ENCODE measurements around the gene VWA5A. TPM values are rescaled to one million over a fixed set of nuclear protein-coding genes. Genes with fewer than 3 reads are reported as not detected.

VWA5A gene
- total RNA-seq, 2 experiments from 2014 or later: 9.7 to 11.4 TPM

- Mint-ChIP-seq H3K36me3 (ENCODE audit: low read depth) (no peaks in the 10 kb centered on the region), H3K9me3 (no peaks in the 10 kb centered on the region), H3K27me3 (ENCODE audit: low read depth) (peaks cover 30% of the 10 kb centered on the region), H3K27ac (no peak overlapping the region), H3K4me1 (ENCODE audit: low read depth) (no peaks in the 10 kb centered on the region), H3K4me3 (no peak overlapping the region)
- intact Hi-C loops (cut with micrococcal nuclease): loop anchor here (10.0 kb wide), 1 partner anchor 334 kb away; the partner anchor contains the start of gene ZNF202
- CTCF ChIA-PET: no interaction called here
- DNase-seq: no peak
These were observed 36.7 kb upstream of the VWA5A start for GRCh38 chr11:124078591-124078990.

GRCh38 chr11:124079631-124080326 lies 35.5 kb upstream of the VWA5A start:
- intact Hi-C loops (cut with micrococcal nuclease): loop anchor here (10.0 kb wide), 1 partner anchor 335 kb away; the partner anchor contains the start of gene ZNF202
- no peak overlapping the region for H3K27ac Mint-ChIP-seq
- no peak overlapping the region for H3K4me3 Mint-ChIP-seq
- CTCF ChIA-PET: no interaction called here
- H3K27me3 Mint-ChIP-seq (ENCODE audit: low read depth): peaks cover 35% of the 10 kb centered on the region
- no peaks in the 10 kb centered on the region for H3K4me1 Mint-ChIP-seq (ENCODE audit: low read depth)
- no peaks in the 10 kb centered on the region for H3K36me3 Mint-ChIP-seq (ENCODE audit: low read depth)
- no peak for DNase-seq
- no peaks in the 10 kb centered on the region for H3K9me3 Mint-ChIP-seq

- intact Hi-C loops (cut with micrococcal nuclease): no loop called here
- Mint-ChIP-seq H3K4me1 (ENCODE audit: low read depth) (no peaks in the 10 kb centered on the region), H3K9me3 (no peaks in the 10 kb centered on the region), H3K27me3 (ENCODE audit: low read depth) (peaks cover 30% of the 10 kb centered on the region), H3K4me3 (no peak overlapping the region), H3K36me3 (ENCODE audit: low read depth) (no peaks in the 10 kb centered on the region), H3K27ac (no peak overlapping the region)
- CTCF ChIA-PET: no interaction called here
- no peak for DNase-seq
These were observed 34.8 kb upstream of the VWA5A start for GRCh38 chr11:124080327-124081001.

GRCh38 chr11:124081483-124081882 lies 33.8 kb upstream of the VWA5A start:
- DNase-seq: no peak
- H3K9me3 Mint-ChIP-seq: no peaks in the 10 kb centered on the region
- no peak overlapping the region for H3K4me3 Mint-ChIP-seq
- H3K27ac Mint-ChIP-seq: no peak overlapping the region
- H3K36me3 Mint-ChIP-seq (ENCODE audit: low read depth): no peaks in the 10 kb centered on the region
- intact Hi-C loops (cut with micrococcal nuclease): no loop called here
- H3K27me3 Mint-ChIP-seq (ENCODE audit: low read depth): peaks cover 24% of the 10 kb centered on the region
- H3K4me1 Mint-ChIP-seq (ENCODE audit: low read depth): no peaks in the 10 kb centered on the region
- CTCF ChIA-PET: no interaction called here

GRCh38 chr11:124082371-124082770 lies 32.9 kb upstream of the VWA5A start:
- CTCF ChIA-PET: interaction anchor here (0.8 kb wide), 1 partner anchor 11 kb away, joined by 4 read pairs; no protein-coding TSS in a partner anchor
- intact Hi-C loops (cut with micrococcal nuclease): no loop called here
- peaks cover 20% of the 10 kb centered on the region for H3K27me3 Mint-ChIP-seq (ENCODE audit: low read depth)
- no peak overlapping the region for H3K27ac Mint-ChIP-seq
- no peak for DNase-seq
- no peaks in the 10 kb centered on the region for H3K36me3 Mint-ChIP-seq (ENCODE audit: low read depth)
- H3K9me3 Mint-ChIP-seq: no peaks in the 10 kb centered on the region
- H3K4me1 Mint-ChIP-seq (ENCODE audit: low read depth): no peaks in the 10 kb centered on the region
- no peak overlapping the region for H3K4me3 Mint-ChIP-seq

- Mint-ChIP-seq H3K36me3 (ENCODE audit: low read depth) (no peaks in the 10 kb centered on the region), H3K4me3 (no peak overlapping the region), H3K27me3 (ENCODE audit: low read depth) (peaks cover 12% of the 10 kb centered on the region), H3K4me1 (ENCODE audit: low read depth) (no peaks in the 10 kb centered on the region), H3K27ac (no peak overlapping the region), H3K9me3 (no peaks in the 10 kb centered on the region)
- DNase-seq: no peak
- CTCF ChIA-PET: interaction anchor here (1.2 kb wide), 1 partner anchor 14 kb away, joined by 3 read pairs; no protein-coding TSS in a partner anchor
- intact Hi-C loops (cut with micrococcal nuclease): no loop called here
These were observed 29.7 kb upstream of the VWA5A start for GRCh38 chr11:124085583-124085982.

GRCh38 chr11:124085997-124086846 lies 29.0 kb upstream of the VWA5A start:
- no peak overlapping the region for H3K27ac Mint-ChIP-seq
- no peak overlapping the region for H3K4me3 Mint-ChIP-seq
- H3K27me3 Mint-ChIP-seq (ENCODE audit: low read depth): peaks cover 16% of the 10 kb centered on the region
- intact Hi-C loops (cut with micrococcal nuclease): no loop called here
- no peak for DNase-seq
- H3K4me1 Mint-ChIP-seq (ENCODE audit: low read depth): no peaks in the 10 kb centered on the region
- CTCF ChIA-PET: no interaction called here
- no peaks in the 10 kb centered on the region for H3K9me3 Mint-ChIP-seq
- H3K36me3 Mint-ChIP-seq (ENCODE audit: low read depth): no peaks in the 10 kb centered on the region

GRCh38 chr11:124090996-124091395 lies 24.3 kb upstream of the VWA5A start:
- no peaks in the 10 kb centered on the region for H3K4me1 Mint-ChIP-seq (ENCODE audit: low read depth)
- no peaks in the 10 kb centered on the region for H3K36me3 Mint-ChIP-seq (ENCODE audit: low read depth)
- peaks cover 18% of the 10 kb centered on the region for H3K27me3 Mint-ChIP-seq (ENCODE audit: low read depth)
- H3K27ac Mint-ChIP-seq: no peak overlapping the region
- intact Hi-C loops (cut with micrococcal nuclease): no loop called here
- no peaks in the 10 kb centered on the region for H3K9me3 Mint-ChIP-seq
- H3K4me3 Mint-ChIP-seq: no peak overlapping the region
- no peak for DNase-seq
- CTCF ChIA-PET: no interaction called here

GRCh38 chr11:124093330-124093729 lies 21.9 kb upstream of the VWA5A start:
- H3K36me3 Mint-ChIP-seq (ENCODE audit: low read depth): no peaks in the 10 kb centered on the region
- H3K27ac Mint-ChIP-seq: no peak overlapping the region
- H3K4me1 Mint-ChIP-seq (ENCODE audit: low read depth): no peaks in the 10 kb centered on the region
- intact Hi-C loops (cut with micrococcal nuclease): no loop called here
- no peaks in the 10 kb centered on the region for H3K9me3 Mint-ChIP-seq
- H3K27me3 Mint-ChIP-seq (ENCODE audit: low read depth): peaks cover 24% of the 10 kb centered on the region
- DNase-seq: no peak
- no peak overlapping the region for H3K4me3 Mint-ChIP-seq
- CTCF ChIA-PET: no interaction called here

- no peak for DNase-seq
- H3K27me3 Mint-ChIP-seq (ENCODE audit: low read depth): peaks cover 28% of the 10 kb centered on the region
- no peak overlapping the region for H3K4me3 Mint-ChIP-seq
- intact Hi-C loops (cut with micrococcal nuclease): no loop called here
- no peaks in the 10 kb centered on the region for H3K4me1 Mint-ChIP-seq (ENCODE audit: low read depth)
- H3K9me3 Mint-ChIP-seq: no peaks in the 10 kb centered on the region
- CTCF ChIA-PET: no interaction called here
- H3K36me3 Mint-ChIP-seq (ENCODE audit: low read depth): no peaks in the 10 kb centered on the region
- no peak overlapping the region for H3K27ac Mint-ChIP-seq
These were observed 20.5 kb upstream of the VWA5A start for GRCh38 chr11:124094731-124095130.

- intact Hi-C loops (cut with micrococcal nuclease): no loop called here
- DNase-seq: no peak
- no peaks in the 10 kb centered on the region for H3K4me1 Mint-ChIP-seq (ENCODE audit: low read depth)
- H3K27ac Mint-ChIP-seq: no peak overlapping the region
- no peaks in the 10 kb centered on the region for H3K36me3 Mint-ChIP-seq (ENCODE audit: low read depth)
- peaks cover 31% of the 10 kb centered on the region for H3K27me3 Mint-ChIP-seq (ENCODE audit: low read depth)
- CTCF ChIA-PET: no interaction called here
- H3K4me3 Mint-ChIP-seq: no peak overlapping the region
- no peaks in the 10 kb centered on the region for H3K9me3 Mint-ChIP-seq
These were observed 18.9 kb upstream of the VWA5A start for GRCh38 chr11:124096364-124096763.

GRCh38 chr11:124098141-124098540 lies 17.1 kb upstream of the VWA5A start:
- no peaks in the 10 kb centered on the region for H3K4me1 Mint-ChIP-seq (ENCODE audit: low read depth)

More at GRCh38 chr11:124098141-124098540, 17.1 kb upstream of the VWA5A start:
- no peaks in the 10 kb centered on the region for H3K9me3 Mint-ChIP-seq
- peaks cover 32% of the 10 kb centered on the region for H3K27me3 Mint-ChIP-seq (ENCODE audit: low read depth)
- no peak for DNase-seq
- CTCF ChIA-PET: no interaction called here
- H3K27ac Mint-ChIP-seq: no peak overlapping the region
- intact Hi-C loops (cut with micrococcal nuclease): no loop called here
- no peaks in the 10 kb centered on the region for H3K36me3 Mint-ChIP-seq (ENCODE audit: low read depth)
- H3K4me3 Mint-ChIP-seq: no peak overlapping the region
